KOPT-K1 (cell line): ENCODE measurements around the gene DYNLT2.

Source experiments
- H3K27ac ChIP-seq: fragments of 200-600 bp; sonication (generic); 2 replicates; pipeline ENCODE4 v1.5.1; 2016; ENCODE audit warnings: antibody characterized with exemption, mild to moderate bottlenecking, low read depth, low read length; ENCODE audit not compliant: poor library complexity, severe bottlenecking
- H3K36me3 ChIP-seq: fragments of 200-600 bp; sonication (generic); 2 replicates; pipeline ENCODE4 v1.5.1; 2017; ENCODE audit warnings: antibody characterized with exemption, mild to moderate bottlenecking, low read length, moderate library complexity; ENCODE audit not compliant: insufficient read depth
- H3K9me3 ChIP-seq: fragments of 200-600 bp; sonication (generic); 2 replicates; pipeline ENCODE4 v1.5.1; 2017; ENCODE audit warnings: antibody characterized with exemption, low read length, mild to moderate bottlenecking; ENCODE audit not compliant: insufficient read depth, poor library complexity, severe bottlenecking

The DYNLT2 gene

DNA sequence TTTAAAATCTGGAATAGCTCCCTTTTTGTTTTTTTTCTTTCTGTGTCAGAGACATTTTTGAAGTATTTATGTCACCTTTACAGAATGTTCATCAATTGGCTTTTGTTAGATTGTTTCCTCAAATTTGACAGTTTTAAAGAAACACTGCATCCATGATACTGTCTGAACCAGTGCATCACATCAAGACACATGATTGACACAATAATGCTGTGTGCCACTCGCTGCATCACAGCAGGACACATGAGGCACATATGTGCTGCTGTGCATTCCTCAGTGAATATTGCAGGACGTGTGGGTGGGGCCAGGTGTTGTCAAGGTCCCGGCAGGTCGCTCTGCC lies 37.4 kb upstream of the DYNLT2 start:
- Histone ChIP-seq H3K27ac (no peak overlapping the region), H3K36me3 (no peaks in the 10 kb centered on the region; the same call in 1 of the 2 replicates), H3K9me3 (no peaks in the 10 kb centered on the region)

DNA sequence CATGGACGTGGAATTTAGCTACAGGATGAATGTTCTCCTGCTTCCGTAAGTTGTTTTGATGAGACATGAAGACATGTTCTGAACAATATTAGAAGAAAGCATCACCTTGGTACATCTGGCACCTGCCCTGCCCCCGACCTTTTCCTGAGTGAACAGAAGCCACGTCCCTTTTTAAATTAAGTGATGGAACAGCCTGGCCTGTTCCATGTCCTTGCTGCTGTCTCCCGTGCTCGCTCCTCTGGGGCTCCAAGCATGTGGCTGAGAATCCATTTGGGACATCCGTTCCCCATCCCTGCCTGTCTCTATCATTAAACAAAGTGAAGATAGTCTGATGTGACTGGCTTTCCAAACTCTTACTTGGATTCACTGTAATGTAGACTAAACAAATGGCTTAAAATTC lies 36.4 kb upstream of the DYNLT2 start:
- no peak overlapping the region for H3K27ac ChIP-seq
- H3K36me3 ChIP-seq: peaks cover 3% of the 10 kb centered on the region; the same call in 1 of the 2 replicates

DNA sequence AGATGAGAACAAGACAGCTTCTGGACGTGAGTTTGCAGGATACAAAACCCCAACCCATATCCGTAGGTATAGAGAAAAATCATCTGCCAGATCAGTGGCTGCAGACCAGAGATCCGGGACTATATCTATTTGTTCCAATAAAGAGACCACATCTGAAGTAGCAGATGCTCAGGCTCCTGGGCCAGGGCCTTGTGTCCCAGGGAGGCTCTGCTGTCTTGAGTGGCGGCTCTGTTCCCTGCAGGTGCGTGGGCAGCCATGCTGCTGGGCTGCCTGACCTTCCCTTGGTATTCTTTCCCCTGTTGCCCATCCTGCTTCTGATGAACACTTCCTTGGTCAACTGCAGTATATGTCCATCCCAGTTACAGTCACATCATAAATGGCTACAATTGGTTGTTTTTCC lies 35.0 kb upstream of the DYNLT2 start:
- Histone ChIP-seq H3K9me3 (no peaks in the 10 kb centered on the region), H3K36me3 (peaks cover 8% of the 10 kb centered on the region), H3K27ac (no peak overlapping the region)

More for the DNA sequence above, 36.4 kb upstream of the DYNLT2 start:
- H3K9me3 ChIP-seq: no peaks in the 10 kb centered on the region

DNA sequence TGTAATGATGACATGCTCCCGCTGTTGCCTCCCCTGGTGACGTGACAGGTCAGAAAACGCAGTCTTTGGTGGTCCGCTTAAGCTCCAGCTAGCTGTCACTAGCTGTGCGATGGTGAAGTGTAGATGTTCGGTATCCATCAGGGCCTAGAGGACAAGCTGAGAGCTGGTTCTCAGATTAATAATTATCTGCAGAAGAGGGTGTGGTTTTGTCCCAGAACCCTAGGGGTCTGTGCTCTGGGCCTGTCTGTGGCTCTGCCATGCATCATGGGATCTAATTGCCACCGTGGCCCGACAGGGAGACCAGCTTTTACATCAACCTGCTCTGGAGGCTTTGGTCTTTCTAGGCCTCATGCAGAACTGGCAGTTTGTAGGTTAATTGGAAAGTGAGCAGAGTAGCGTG lies 34.2 kb upstream of the DYNLT2 start:
- peaks cover 14% of the 10 kb centered on the region for H3K36me3 ChIP-seq
- no peaks in the 10 kb centered on the region for H3K9me3 ChIP-seq
- no peak overlapping the region for H3K27ac ChIP-seq

DNA sequence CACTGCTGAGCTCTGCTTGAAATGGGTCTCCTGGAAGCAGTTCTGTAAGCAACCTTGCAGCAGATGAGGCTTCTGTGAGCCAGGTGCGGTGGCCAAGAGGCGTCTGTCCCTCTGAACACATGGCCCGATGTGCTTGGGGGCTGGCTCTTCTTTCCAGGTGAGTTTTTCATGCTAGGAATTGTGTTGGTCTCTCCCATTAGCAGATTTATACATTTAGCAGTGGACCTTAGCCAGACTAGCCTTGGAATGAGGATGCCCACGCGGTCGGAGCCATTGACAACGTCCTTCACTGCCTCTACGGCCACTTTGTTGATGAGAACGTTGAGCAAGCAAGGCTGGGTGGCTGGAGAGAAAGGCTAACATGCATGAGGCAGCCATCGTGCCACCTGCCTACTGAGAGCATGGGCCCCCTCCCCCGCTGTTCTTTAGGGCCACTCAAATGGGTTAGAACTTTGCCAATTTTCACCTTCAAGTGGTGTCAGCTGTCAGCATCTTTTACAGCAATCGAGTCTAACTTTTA lies 33.5 kb upstream of the DYNLT2 start:
- H3K27ac ChIP-seq: no peak overlapping the region
- peaks cover 21% of the 10 kb centered on the region for H3K36me3 ChIP-seq
- no peaks in the 10 kb centered on the region for H3K9me3 ChIP-seq

DNA sequence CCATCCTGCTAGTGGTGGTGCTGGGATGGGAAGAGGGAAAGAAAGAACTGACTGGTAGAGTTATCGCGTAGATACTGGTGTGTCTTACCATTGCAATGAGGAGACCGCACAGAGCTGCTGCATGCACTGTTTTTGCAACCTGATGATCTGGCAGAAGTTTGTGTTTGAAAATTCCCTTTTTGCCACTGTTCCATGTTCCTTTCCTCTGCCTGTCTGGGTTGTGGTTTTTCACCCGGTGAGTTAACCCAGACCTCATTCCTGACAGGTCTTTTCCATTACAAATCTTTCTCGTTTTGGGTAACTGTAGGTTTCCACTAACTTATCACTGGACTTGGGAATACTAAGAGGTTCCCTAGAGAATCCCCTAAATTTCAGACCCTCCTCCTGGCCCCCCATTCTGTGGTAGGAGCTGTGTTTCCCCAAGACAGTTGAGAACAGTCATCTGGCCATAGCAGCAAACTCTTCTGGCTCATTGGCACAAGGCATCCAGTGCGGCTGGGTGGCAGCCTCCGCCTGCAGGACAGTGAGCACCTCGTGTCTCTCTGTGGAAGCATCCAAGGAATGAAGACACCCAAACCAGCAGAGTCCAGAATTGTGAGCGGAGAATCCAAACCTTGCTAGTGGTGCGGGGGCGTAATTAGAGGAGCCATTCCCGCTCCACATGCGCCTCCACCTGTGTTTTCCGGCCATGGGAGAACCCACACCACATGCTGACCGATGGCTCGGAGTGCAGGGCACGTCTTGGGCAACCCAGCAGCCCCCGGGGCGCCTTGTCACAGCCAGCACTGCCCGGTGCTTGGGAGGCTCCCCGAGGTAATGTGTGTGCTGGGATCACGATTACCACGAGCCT lies 32.8 kb upstream of the DYNLT2 start:
- H3K27ac ChIP-seq: no peak overlapping the region
- peaks cover 28% of the 10 kb centered on the region for H3K36me3 ChIP-seq
- no peaks in the 10 kb centered on the region for H3K9me3 ChIP-seq

DNA sequence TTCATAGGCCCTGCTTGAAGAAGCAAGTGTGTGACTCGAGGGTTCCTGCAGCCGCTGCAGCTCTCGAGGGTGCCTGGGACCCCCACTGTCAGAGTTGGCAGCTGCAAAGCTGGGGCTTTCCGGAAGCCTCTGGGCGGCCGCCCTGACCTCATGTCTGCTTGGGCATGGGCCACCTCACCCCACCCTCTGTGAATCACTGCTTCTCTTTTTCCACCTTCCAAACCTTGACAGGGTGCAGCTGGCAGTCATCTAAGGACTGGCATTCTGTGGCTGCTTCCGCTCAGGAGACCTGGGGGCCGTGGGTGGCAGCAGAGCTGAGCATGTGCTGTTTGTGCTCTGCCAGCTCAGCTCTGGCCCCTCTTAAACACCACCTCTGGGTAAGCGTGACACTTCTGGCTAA lies 32.0 kb upstream of the DYNLT2 start:
- Histone ChIP-seq H3K27ac (no peak overlapping the region), H3K9me3 (no peaks in the 10 kb centered on the region), H3K36me3 (peaks cover 31% of the 10 kb centered on the region)

DNA sequence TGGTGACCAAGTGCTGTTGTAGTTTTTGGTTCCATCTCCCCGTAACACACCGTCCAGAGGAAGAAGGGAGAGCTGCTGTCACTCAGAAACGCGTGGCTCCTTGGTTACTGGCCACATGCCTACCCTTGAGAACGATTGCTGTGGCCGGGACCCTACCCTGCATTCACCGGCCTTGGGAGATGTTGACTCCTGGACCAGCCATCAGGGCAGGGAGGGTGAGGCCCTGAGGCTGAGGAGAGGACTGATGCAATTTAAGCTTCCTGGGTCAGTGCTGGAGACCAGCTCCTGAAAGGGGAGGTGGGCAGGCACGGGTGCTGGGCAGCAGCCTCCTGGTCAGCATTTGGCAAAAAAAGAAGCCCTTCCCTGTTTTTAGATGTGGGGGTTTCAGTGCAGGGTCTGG lies 31.6 kb upstream of the DYNLT2 start:
- Histone ChIP-seq H3K36me3 (peaks cover 31% of the 10 kb centered on the region), H3K27ac (no peak overlapping the region), H3K9me3 (no peaks in the 10 kb centered on the region)

DNA sequence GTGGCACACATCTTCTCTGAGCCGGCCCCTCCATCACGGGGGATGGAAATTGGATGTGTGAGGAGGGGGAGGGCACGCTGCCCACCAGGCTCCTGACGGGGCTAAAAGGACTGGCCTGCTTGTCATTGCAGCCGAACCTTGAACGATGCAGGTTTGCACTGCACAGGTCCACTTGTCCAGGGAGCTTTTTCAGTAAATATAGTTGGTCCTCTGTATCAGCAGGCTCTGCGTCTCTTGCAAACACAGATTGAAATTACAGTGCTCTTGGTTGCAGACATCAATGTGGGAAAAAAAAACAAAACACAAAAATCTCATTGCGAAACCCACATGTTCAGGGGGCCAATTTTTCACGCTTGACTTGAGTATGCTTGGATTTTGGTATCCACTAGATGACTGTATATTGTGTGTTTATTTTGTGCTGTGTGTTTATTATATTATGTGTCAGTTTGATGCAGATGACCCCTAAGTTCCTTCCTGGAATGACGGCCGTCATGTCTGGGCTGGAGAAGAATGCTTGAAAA lies 29.3 kb upstream of the DYNLT2 start:
- Histone ChIP-seq H3K27ac (no peak overlapping the region), H3K9me3 (no peaks in the 10 kb centered on the region), H3K36me3 (peaks cover 49% of the 10 kb centered on the region)

DNA sequence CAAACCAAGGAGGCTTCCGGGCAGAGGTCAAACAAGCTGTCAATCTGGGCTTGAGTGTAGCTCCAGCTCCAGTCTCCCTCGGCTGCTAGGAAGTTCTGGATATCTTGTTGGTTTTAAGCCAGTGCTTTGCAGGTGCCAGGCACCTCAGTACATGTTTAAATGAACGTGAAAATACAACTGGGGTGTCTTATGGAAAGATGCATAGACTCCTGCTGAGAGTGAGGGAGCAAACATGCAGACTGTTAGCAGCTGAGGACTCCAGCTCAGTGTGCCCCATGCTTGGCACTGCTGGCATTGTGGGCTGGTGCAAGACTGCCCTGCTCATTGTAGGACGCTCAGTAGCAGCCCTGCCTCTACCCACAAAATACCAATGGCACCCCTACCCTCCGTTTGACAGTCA lies 28.5 kb upstream of the DYNLT2 start:
- Histone ChIP-seq H3K36me3 (peaks cover 51% of the 10 kb centered on the region), H3K9me3 (no peaks in the 10 kb centered on the region)

DNA sequence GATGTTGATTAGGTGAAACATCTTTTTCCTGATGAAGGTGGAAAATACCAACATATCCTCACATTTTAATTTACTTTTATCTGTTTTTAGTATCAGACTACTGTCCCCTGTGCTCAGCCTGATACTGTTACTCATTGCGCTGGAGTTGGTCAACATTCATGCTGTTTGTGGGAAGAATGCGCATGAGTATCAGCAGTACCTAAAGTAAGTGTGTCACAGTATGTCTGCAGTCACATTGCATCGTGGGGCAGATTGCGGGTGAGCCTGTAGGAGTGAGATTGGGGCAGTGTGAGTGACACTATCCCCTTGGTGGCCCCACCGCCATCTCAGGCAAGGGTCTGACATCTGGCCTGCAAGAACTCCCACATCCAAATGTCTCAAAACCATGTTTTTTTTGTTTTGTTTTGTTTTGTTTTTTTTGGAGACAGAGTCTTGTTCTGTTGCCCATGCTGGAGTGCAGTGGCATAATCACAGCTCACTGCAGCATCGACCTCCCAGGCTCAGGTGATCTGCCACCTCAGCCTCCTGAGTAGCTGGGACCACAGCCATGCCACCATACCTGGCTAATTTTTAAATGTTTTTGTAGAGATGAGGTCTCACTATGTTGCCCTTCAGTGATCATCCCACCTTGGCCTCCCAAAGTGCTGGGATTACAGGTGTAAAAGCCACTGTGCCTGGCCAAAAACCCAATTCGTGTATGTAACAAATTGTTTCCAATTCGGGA lies 27.9 kb upstream of the DYNLT2 start:
- Histone ChIP-seq H3K27ac (no peak overlapping the region), H3K9me3 (no peaks in the 10 kb centered on the region), H3K36me3 (peaks cover 58% of the 10 kb centered on the region)

More for the DNA sequence above, 28.5 kb upstream of the DYNLT2 start:
- no peak overlapping the region for H3K27ac ChIP-seq

DNA sequence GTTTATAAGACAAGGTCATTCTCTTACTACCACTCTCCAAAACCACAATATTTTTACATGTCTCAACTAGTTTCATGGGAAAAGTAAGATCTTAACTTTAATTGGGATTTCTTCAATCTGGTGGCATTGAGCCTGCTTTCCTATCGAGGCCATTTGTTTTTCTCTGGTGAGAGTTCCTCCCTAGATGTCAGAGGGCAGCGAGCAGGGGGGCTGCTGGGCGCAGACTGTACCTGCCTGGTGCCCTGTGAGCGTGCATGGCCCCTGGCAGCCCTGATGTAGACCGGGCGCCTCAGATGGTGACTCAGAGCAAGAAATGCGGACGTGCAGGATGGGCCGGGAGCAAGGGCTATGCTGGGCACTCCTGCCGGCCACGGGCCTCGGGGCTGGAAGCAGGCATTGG lies 27.3 kb upstream of the DYNLT2 start:
- peaks cover 64% of the 10 kb centered on the region for H3K36me3 ChIP-seq
- no peak overlapping the region for H3K27ac ChIP-seq
- no peaks in the 10 kb centered on the region for H3K9me3 ChIP-seq

DNA sequence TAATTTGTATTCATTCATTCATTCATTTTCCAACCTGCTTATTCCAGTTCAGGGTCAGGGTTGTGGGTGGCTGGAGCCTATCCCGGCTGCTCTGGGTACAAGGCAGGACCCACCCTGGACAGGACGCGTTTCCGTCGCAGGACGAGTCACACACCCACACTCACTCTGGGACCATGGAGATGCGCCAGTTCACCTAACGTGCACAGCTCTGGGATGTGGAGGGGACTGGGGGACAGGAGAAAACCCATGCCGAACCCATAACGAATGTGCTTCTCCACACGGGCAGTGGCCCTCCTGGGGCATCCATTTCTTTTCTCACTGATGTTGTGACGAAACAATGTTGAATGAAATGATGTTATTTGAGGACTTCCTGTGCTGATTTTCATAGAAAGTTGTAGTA lies 26.5 kb upstream of the DYNLT2 start:
- peaks cover 69% of the 10 kb centered on the region for H3K36me3 ChIP-seq
- no peaks in the 10 kb centered on the region for H3K9me3 ChIP-seq
- H3K27ac ChIP-seq: no peak overlapping the region

DNA sequence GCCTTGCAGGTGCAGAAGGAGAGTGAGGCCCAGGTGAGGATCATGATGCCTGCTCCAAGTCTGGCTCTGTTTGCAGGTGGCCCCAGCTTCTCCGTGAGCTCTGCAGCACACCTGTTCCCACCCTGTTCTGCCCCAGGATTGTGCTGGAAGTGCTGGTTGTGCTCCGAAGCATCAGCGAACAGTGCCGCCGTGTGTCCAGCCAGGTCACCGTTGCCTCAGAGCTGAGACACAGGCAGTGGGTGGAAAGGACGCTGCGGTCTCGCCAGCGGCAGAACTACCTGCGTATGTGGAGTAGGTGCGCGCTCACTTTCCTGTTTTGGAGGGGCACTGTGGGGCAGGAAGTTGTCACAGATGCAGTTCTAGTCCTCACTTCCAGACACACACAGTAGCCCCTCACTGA lies 25.0 kb upstream of the DYNLT2 start:
- no peak overlapping the region for H3K27ac ChIP-seq
- H3K36me3 ChIP-seq: peaks cover 75% of the 10 kb centered on the region
- H3K9me3 ChIP-seq: no peaks in the 10 kb centered on the region

DNA sequence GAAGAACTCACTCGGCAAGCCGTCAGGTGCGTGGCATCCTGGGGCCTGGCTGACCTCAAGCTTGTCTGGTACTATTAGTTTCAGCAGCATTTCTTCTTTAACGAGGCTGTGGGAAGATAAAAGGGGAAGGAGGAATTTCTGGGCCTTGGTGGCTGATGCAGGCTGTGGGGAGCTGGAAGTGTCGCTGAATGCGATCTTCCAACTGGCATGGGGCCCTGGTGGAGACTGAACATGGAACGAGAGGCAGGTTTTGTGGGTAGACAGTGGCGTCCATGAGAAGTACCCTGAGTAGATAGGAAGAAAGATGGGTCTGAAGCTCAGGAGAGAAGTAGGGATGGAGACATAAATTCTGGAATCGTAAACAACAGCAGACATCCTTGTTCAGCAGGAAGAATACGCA lies 23.9 kb upstream of the DYNLT2 start:
- Histone ChIP-seq H3K36me3 (peaks cover 69% of the 10 kb centered on the region), H3K9me3 (no peaks in the 10 kb centered on the region), H3K27ac (no peak overlapping the region)
